GM19463 (cell line): ENCODE measurements around the gene OMA1.

ENCODE experiments used
- ATAC-seq: cut with Tn5 transposase; IDR thresholded peaks from one replicate; pipeline ENCODE4 v1.9.1; 2021; ENCODE audit warnings: mild to moderate bottlenecking, moderate library complexity; ENCODE audit not compliant: unreplicated experiment

The OMA1 gene

GRCh38 chr1:58465825-58466629 is 80.5 kb downstream of the OMA1 start:
- no peak for ATAC-seq

GRCh38 chr1:58465176-58465575 is 81.3 kb downstream of the OMA1 start:
- ATAC-seq: no peak

- ATAC-seq: no peak
These were observed 86.1 kb downstream of the OMA1 start for GRCh38 chr1:58460469-58460868.

GRCh38 chr1:58459911-58460310 is 86.6 kb downstream of the OMA1 start:
- ATAC-seq: no peak

GRCh38 chr1:58457023-58457635 is 89.4 kb downstream of the OMA1 start:
- ATAC-seq: no peak

GRCh38 chr1:58456470-58456869 is 90.1 kb downstream of the OMA1 start:
- no peak for ATAC-seq

- no peak for ATAC-seq
These were observed 91.7 kb downstream of the OMA1 start for GRCh38 chr1:58454807-58455206.

GRCh38 chr1:58454385-58454784 is 92.1 kb downstream of the OMA1 start:
- no peak for ATAC-seq

GRCh38 chr1:58451560-58452191 is 94.8 kb downstream of the OMA1 start:
- no peak for ATAC-seq

GRCh38 chr1:58447886-58448285 is 98.6 kb downstream of the OMA1 start:
- no peak for ATAC-seq

- no peak for ATAC-seq
These were observed 99.5 kb downstream of the OMA1 start for GRCh38 chr1:58447042-58447441.

GRCh38 chr1:58446368-58446767 is 100.2 kb downstream of the OMA1 start:
- ATAC-seq: no peak

- no peak for ATAC-seq
These were observed 102.3 kb downstream of the OMA1 start for GRCh38 chr1:58443986-58444868.

GRCh38 chr1:58442114-58442513 is 104.4 kb downstream of the OMA1 start:
- ATAC-seq: no peak

- ATAC-seq: no peak
These were observed 104.8 kb downstream of the OMA1 start for GRCh38 chr1:58441699-58442098.

GRCh38 chr1:58440696-58441095 is 105.8 kb downstream of the OMA1 start:
- ATAC-seq: no peak

GRCh38 chr1:58439946-58440345 is 106.6 kb downstream of the OMA1 start:
- ATAC-seq: no peak

- ATAC-seq: no peak
These were observed 108.1 kb downstream of the OMA1 start for GRCh38 chr1:58438468-58438867.

GRCh38 chr1:58437623-58438022 is 108.9 kb downstream of the OMA1 start:
- no peak for ATAC-seq

GRCh38 chr1:58436615-58437297 is 109.8 kb downstream of the OMA1 start:
- no peak for ATAC-seq

- ATAC-seq: no peak
These were observed 111.2 kb downstream of the OMA1 start for GRCh38 chr1:58435376-58435775.
